Measurements from ENCODE around the gene CYP27B1.

Gene CYP27B1, protein sequence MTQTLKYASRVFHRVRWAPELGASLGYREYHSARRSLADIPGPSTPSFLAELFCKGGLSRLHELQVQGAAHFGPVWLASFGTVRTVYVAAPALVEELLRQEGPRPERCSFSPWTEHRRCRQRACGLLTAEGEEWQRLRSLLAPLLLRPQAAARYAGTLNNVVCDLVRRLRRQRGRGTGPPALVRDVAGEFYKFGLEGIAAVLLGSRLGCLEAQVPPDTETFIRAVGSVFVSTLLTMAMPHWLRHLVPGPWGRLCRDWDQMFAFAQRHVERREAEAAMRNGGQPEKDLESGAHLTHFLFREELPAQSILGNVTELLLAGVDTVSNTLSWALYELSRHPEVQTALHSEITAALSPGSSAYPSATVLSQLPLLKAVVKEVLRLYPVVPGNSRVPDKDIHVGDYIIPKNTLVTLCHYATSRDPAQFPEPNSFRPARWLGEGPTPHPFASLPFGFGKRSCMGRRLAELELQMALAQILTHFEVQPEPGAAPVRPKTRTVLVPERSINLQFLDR

DNA sequence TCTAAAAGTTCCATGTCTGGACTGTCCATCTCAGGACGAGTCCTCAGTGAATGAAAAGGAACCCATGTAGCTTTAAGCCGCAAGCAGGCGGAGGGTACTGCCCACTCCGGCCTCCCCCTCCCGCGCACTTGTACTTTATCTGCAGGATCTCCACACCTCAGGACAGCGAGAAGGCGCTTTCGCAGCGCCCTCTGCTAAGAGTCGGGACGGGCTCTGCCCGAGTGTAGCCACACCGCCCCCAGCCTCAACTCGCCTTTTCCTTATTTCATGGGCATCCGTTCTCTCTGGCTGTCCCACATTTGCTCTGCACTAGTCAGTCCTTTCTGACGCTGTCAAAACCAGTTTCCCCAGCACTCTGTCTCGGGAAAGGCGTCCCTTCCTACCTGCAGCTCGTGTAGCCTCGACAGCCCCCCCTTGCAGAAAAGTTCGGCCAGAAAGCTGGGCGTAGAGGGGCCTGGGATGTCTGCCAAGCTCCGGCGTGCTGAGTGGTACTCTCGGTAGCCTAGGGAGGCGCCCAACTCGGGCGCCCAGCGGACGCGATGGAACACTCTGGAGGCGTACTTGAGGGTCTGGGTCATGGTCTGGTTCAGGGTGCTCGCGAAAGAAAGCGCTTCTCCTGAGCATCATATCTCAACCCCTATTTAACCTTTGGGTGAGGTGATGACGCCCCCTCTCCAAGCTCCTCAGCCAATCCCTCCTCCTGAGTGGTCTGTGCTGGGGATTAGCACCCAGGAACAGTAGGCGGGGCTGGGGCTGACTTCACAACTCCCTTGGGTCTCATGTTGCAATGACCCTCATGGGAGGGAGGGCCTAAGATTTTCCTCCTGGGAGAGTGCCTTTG, at the start of gene CYP27B1:
CYP27B1 (minus strand) TSS at position 615 of the 841 bp plus-strand sequence; CDS start at position 578, 37 bp downstream.
- DNase-seq = peak; percentile 22

DNA sequence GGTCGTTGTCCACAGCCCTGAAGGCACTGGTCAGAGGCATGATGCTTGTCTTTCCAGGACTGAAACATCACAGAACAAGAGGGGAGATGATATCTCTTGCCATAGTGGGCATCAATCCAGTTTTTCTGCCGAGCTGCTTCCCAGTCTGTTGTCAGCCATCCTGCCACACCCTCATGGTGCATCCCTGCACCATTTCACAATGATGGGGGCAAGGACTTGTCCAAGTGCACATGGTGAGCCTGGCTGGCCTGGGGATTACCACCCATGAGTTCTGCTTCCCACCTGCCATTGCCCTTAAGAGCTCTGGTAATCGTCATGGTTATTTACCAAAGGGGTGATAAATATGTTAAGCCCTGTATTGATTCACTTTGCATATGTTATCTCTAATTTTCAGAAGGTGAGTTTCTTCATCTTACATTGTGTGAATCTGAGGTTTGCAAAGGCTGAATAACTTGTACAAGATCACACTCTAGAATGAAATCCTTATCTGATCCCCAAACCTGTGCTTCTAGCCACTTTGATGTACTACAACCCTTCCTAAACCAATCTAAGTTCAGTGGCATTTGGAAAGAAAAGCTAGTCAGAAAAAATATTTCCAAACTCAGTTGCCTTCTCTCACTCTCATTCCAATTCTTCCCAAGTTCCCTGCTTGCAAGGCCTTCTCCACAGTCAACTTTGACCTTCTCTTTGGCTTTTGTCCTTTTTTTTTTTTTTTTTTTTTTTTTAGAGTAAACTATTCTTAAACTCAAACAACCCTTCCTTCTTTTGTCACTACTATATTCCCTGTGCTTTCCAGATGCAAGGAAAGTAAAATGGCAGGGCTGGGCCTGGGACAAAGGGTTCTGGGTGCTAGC, 49.4 kb upstream of the CYP27B1 start:
- no peak for DNase-seq

DNA sequence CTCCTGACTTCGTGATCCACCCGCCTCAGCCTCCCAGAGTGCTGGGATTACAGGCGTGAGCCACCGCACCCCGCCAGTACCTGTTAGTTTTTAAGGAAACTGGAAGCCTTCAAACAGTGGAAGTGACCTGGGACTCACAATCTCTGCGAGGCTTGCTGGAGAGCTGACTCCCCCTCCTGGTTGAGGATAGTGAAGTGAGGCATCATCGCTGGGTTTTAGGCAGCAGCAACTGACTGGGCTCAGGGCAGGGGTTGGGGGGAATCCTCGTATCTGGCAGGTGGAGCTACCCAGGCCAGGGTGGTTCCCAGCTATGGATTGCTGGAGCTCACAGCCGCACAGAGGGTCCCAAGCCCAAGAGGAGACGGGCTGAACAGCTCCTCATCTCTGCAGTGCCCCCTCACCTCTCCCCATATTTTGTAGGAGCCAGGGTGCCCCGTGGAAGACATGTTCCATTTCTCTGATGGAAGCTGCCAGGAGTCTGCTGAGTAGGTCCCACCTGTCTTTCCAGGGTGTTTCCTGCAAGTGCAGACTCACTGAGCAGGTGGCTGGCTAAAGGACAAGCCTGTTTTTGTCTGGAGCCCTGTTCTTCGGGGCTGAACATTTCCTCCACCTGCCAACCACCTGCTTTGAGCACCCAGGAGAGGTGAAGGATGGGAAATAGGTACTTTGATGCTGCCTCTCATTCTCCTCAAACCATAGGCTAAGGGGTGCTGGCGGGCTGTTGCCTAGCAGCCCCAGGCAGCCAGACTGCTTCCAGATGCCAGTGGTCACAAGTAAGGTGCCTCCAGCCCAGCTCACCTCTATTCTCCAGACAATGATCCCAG, 48.5 kb upstream of the CYP27B1 start:
- peak; percentile 27 for DNase-seq

DNA sequence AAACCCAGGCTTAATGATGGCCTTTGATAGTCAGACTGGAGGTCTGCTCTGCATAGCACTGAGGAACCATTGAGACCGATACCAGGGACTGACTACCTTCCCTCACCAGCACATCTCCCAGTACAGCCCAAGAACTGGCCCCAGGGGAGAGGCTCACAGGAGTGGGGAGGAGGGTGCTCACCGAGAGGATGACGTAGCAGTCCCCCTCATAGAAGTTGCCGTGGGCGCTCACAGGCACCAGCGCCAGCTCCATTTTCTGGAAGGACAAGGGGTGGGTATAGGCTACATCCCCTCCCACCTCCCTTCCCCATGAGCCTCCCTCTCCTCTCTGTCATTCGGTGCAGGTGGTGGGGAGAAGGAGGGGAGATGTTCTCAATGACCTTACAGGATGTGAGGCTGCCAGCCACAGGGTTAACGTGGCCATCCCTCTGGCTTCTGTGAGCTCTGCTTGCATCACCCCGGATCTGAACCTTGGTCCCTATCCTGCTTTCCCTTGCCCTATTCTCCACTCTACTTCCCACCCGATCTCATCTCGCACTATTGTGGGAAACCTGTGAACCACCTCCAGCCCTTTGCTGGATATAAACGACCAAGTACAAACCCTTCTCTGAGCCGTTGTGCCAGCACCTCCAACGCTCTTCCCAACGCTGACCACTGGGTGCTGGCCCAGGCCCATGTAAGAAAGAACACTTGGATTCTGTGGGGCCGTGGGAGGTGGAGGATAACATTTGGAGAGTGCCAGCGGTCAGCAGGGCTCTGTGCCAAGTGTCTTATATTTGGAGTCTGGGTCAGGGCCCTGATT, 47.3 kb upstream of the CYP27B1 start:
- no peak for DNase-seq

DNA sequence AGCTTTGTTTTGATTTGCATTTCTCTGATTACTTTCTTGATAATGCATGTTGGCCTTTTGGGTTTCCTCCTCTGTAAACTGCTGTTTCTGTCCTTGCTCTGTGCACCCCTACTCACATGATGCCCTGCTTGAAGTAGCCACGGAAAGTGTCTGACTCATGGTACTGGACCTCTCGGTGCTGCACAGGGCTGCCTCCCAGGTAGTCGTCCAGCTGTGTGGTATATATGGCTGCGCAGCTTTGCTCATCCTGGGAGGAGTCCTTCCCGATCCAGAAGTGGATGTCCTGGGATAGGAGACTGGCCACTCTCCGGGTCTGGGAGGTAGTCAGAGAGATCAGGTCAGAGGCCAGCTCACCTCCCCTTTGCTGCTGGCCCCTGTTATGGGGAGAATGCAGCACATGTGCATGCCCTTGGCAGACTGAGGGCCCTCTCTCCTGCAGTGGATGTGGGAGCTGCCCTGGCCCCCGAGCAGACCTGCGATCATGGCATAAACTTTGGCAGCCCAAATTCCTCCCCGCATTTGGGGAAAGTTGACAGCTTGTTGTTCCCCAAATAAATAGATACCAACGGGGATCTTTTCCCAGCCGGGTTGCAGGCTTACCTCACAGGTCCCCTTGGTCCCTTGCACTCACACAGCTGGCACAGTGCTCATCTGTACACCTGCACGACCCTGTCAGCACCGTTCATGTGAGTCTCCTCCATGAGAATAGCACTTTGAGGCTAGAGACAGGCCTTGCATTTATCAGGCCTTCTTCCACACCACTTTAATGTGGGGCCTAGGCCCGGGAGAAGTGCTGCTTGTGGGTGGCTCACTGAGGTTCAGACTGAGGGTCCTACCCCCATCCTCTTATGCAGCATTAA, 46.5 kb upstream of the CYP27B1 start:
- DNase-seq = no peak

DNA sequence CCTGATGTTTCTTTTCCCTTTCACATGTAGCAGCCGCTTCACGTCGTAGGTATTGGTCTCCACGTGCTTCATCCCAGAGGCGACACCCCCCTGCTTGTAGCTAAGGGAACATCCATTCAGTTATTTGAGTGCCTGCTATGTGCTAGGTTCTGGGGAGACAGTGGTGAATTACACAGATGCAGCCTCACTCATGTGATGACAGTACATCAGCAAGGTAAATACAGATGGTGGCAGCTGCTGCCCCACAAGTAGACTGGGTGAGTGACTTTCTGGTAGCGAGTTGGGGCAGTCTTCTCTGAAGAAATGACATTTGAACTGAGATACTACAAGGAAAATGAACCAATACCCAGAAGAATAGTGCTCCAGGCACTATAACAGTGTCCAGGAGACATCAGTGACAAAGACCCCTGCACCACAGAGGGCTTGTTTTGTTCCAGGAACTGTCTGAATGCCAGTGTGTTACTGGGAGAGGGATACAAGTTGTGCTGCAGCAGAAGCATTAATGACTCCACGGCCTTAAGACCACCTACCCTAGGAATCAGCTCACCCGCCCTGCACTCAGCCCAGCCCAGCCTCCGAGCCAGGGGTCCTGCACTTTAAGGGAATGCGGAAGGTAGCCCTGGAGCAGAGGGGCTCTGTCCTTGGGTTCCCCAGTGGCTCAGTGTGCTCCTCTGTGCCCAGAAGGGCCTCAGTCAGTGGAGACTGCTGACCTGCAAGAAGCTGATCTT, 44.3 kb upstream of the CYP27B1 start:
- no peak for DNase-seq

DNA sequence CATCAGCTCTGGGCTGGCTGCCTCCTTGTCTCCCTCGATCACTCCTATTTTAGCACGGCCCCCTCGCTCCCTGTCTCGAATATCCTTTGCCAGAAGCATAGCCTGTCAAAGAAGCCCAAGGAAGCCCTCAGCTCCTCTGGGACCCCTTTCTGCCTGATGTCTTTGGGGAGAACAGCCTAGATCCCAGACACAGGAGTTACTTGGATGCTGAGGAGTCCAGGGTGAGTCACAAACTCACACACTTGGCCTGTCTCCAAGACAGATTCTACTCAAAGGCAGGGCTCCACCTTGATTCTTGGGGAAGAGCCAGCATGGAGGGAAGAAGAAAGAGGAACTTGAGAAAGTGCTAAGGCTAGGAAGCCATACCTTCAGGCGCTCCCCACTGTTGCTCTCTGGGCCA, 43.6 kb upstream of the CYP27B1 start:
- DNase-seq = no peak

DNA sequence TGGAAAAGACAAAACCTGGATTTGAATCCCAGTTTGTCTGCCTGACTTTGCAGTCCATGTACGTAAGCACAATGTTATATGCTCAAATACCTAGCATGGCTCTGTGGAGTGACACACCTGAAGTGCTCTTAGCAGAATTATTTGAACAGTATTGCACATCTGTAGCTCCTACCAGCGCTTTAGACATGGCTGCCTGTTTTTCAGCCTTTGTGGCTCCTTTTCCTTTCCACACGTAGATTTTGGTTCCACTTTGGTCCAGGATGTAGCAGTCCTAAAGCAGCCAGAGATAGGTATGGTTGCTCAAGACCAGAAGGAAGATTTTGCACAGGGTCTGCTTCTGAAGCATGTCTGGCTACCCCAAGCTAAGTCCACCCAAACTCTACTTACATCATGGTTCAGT, 42.5 kb upstream of the CYP27B1 start:
- no peak for DNase-seq

DNA sequence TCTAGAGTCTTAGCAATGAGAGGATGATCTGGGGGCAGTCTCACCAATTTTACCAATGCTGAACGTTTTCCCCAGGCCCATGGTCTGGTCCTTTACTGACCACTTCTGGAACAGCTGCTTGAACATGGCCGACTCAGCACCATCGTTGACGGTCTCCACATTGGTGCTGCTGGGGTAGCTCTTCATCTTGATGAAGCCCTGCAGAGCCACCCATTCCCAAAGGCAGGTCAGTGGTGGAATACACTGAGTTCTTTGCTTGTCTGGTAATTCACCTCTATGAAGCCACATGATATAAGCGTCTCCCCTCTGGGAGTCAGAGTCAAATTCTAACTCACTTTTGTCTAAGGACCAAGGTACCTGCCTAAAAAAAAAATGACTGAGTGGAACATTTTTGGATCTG, 41.5 kb upstream of the CYP27B1 start:
- no peak for DNase-seq

DNA sequence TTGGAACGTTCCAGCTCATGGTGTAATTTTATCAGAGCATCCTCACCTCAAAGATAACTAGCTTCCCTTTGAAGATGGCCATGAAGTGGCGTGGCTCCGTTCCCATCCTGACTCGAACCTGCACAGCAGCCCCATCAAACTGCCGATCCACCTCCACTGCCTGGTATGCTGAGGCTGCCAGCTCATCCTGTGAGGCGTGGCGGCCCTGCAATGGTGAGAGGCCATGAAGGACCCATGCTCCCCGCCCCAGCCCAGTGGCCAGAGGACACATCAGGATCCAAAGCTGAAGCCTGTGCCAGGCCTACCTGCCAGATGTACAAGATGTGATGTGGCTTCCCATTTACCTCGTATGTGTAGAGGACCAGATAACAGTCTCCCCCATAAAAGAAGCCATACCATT, 40.4 kb upstream of the CYP27B1 start:
- no peak for DNase-seq

DNA sequence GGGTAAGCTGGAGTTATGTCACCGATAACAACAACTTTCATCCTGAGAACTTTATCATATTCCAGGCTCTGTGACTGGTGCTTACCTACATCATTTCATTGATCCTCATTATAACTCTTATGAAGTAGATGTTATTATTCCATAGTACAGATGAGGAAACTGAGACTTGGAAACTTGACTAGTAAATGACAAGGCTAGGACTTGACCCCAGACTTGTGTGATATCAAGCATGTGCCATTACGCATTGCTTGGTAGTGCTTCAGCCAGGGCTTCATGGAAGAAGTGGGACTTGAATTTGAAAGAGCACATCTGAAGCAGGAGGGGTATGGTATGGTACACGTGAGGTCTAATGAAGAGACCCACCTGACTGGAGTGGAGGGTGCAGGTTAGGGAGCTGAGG, 39.8 kb upstream of the CYP27B1 start:
- no peak for DNase-seq

DNA sequence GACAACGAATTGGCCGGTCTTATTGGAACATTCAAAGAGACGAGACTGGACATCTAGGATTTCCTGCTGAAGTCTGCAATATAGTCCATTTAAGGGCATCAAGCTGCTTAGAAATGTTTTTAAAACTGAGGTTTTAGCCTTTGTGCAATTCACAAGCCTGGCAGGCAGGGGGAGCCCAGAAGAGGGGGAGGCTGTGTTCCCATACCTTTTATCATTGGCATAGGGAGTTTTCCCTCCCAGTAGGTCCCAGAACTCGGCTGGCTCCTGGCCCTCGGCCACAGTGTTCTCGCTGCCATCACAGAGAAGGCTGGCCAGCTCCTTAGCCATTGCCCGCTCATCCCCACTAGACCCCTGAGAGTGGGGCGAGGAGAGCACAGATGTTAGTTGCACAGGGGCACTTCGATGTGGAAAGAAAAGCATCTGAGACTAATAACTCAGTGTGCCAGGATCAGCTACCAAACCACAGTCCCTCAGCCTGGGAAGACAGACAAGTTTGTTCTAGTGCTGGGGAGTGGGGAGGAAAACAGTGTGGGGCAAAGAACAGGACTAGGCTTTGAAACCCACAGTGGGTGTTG, 36.5 kb upstream of the CYP27B1 start:
- peak; percentile 23 for DNase-seq

DNA sequence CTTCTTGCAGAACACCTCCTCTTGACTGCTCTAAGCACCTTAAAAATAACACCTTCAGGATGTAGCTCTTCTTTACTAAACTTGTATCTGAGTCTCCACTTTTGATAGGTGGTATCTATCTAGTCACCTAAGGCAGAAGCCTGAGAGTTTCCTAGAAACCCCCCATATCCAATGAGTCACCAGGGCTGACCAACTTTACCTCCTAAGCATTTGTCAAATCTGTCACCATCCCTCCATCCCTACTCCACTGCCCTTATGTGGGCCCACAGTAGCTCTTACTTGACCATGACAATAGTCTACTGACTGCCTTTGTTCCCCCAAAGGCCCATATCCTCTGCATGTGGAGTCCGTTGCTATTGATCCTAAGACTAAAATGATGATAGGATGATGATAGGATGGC, 35.7 kb upstream of the CYP27B1 start:
- no peak for DNase-seq

DNA sequence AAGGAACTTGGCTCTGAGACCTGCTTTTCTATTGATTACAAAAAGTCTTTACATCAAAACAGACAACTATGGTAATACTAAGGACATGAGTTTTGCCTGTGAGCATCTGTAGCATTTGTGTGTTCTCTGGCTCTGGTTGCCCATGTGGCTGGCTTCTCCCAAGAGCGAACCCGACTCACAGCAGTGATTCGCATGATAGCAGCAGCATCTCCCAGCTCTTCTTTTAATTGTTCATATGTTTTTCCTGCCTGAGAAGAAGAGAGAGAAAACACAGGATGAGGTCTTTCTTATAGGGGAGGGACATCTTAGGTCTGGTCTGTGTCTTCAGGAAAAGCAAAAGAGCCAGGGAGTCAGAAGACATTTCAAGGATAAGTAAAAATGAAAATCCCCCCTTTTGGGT, 34.1 kb upstream of the CYP27B1 start:
- no peak for DNase-seq

DNA sequence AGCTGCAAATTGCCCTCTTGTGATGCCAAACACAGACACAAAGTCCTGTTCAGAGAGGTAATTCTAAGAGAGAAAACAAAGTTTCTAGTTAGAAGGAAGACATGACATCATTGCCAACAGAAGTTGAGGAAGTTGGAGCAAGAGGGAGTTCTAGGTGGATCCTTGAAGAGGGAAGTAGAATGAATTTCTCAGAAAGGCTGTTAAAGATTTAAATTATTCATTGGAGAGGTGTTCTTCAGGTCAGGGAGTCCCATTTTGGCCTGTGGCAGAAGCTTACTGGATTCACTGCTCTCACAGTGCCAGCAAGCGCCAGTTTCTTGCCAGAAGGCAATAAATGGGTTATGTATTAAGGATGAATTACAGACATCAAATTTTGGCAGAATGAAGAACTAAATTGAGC, 31.1 kb upstream of the CYP27B1 start:
- no peak for DNase-seq

DNA sequence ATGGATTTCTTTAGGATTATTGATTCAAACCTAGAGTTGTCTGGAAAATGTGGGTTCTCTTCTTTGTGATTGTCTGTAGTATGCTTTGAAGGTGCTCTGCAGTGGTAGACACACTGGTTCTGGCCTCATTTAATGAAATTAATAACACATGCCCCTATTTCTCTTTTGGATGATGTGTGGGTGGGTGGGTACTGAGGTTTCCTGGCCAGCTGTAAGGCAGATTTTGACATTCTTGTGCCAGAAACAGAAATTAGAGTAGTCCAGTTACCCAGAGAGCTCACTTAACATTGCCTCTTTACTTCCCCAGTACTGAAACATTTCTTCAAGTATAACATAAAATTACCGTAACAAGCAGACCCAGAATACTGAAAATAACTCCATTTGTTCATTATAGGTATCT, 30.1 kb upstream of the CYP27B1 start:
- no peak for DNase-seq

DNA sequence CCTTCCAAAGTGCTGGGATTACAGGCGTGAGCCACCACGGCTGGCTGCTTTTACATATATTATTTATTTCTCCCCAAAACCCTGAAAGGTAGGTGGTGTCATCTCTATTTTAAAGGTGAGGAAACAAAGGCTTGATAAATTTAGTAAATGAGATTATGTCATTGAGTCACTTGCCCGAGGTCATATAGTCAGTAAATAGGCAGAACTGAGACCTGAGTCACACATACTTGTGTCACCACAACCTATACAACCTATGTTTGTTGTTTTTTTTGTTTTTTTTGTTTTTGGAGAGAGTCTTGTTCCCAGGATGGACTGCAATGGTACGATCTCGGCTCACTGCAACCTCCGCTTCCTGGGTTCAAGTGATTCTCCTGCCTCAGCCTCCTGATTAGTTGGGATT, 28.5 kb upstream of the CYP27B1 start:
- DNase-seq = no peak

DNA sequence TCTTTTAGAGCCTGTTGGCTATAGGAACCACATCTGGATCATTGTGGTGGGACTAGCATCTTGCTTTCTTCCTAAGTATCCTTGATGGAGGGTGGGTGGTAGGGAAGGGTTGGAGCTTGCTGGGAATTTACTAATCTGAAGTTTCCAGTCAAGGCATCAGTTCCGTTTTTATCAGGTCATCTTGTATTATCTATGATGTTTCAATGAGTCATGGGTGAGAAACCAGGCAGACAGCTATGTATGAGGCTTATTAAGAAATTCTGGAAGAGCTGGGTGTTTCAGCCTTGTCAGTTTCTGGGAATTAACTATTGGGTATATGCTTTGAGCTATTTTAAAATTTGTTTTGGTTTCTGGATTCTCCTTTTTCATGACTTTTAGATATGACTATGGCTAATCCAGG, 27.0 kb upstream of the CYP27B1 start:
- DNase-seq = no peak

DNA sequence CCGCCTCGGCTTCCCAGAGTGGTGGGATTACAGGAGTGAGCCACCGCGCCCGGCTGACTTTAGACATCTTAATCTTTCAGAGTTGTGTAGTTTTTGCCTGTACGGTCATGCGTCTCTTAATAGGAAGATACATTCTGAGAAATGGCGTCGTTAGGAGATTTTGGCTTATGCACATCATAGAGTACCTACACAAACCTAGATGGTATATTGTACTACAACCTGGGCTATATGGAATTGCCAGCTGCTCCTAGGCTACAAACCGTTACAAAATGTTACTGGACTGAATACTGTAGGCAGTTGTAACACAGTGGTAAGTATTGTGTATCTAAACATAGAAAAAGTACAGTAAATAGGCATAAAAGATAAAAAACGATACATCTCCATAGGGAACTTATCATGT, 17.0 kb upstream of the CYP27B1 start:
- no peak for DNase-seq

Measured in stimulated activated CD4-positive, alpha-beta T cell treated with anti-CD3 and anti-CD28 coated beads, Interleukin-4, amount 100 ng/mL, for 1 hour (primary cell).